Measurements from ENCODE around the gene TANC1. TPM values are rescaled to one million over a fixed set of nuclear protein-coding genes. Genes with fewer than 3 reads are reported as not detected.
A peak's percentile ranks its signal among the peaks of the same experiment; 100 is the strongest.

Gene TANC1
- total RNA-seq, 1 donor from 2014 or later: 56.9 TPM

GRCh38 chr2:158989165-158989564 lies 20.7 kb downstream of the TANC1 start:
- Mint-ChIP-seq H3K36me3 (peaks cover 12% of the 10 kb centered on the region), H3K27ac (no peak overlapping the region), H3K4me3 (no peak overlapping the region), H3K9me3 (no peaks in the 10 kb centered on the region), H3K27me3 (no peaks in the 10 kb centered on the region), H3K4me1 (ENCODE audit: unreplicated experiment) (peaks cover 44% of the 10 kb centered on the region)
- no peak for DNase-seq (ENCODE audit: extremely low spot score, unreplicated experiment)
- TF ChIP-seq CTCF (conservative IDR thresholded peaks at IDR 0.05): no peak

- DNase-seq (ENCODE audit: extremely low spot score, unreplicated experiment): no peak
- peaks cover 12% of the 10 kb centered on the region for H3K36me3 Mint-ChIP-seq
- H3K4me1 Mint-ChIP-seq (ENCODE audit: unreplicated experiment): peaks cover 43% of the 10 kb centered on the region
- peak overlapping the region; percentile 57 for H3K27ac Mint-ChIP-seq
- H3K4me3 Mint-ChIP-seq: no peak overlapping the region
- no peaks in the 10 kb centered on the region for H3K27me3 Mint-ChIP-seq
- TF ChIP-seq CTCF (conservative IDR thresholded peaks at IDR 0.05): no peak
- H3K9me3 Mint-ChIP-seq: no peaks in the 10 kb centered on the region
Observed at GRCh38 chr2:158990397-158991214, 22.2 kb downstream of the TANC1 start.

- no peak for TF ChIP-seq CTCF (conservative IDR thresholded peaks at IDR 0.05)
- Mint-ChIP-seq H3K4me3 (no peak overlapping the region), H3K27ac (no peak overlapping the region), H3K27me3 (no peaks in the 10 kb centered on the region), H3K36me3 (peaks cover 12% of the 10 kb centered on the region), H3K9me3 (no peaks in the 10 kb centered on the region), H3K4me1 (ENCODE audit: unreplicated experiment) (peaks cover 49% of the 10 kb centered on the region)
- DNase-seq (ENCODE audit: extremely low spot score, unreplicated experiment): no peak
Observed at GRCh38 chr2:158993030-158993429, 24.6 kb downstream of the TANC1 start.

- Mint-ChIP-seq H3K27me3 (no peaks in the 10 kb centered on the region), H3K27ac (no peak overlapping the region), H3K4me1 (ENCODE audit: unreplicated experiment) (peaks cover 50% of the 10 kb centered on the region), H3K36me3 (peaks cover 12% of the 10 kb centered on the region), H3K4me3 (no peak overlapping the region), H3K9me3 (no peaks in the 10 kb centered on the region)
- DNase-seq (ENCODE audit: extremely low spot score, unreplicated experiment): no peak
- no peak for TF ChIP-seq CTCF (conservative IDR thresholded peaks at IDR 0.05)
Observed at GRCh38 chr2:158993721-158994587, 25.5 kb downstream of the TANC1 start.

- Mint-ChIP-seq H3K4me1 (ENCODE audit: unreplicated experiment) (peaks cover 50% of the 10 kb centered on the region), H3K27me3 (no peaks in the 10 kb centered on the region), H3K27ac (peak overlapping the region; percentile 34), H3K9me3 (no peaks in the 10 kb centered on the region), H3K36me3 (peaks cover 11% of the 10 kb centered on the region), H3K4me3 (peak overlapping the region; percentile 12)
- no peak for DNase-seq (ENCODE audit: extremely low spot score, unreplicated experiment)
- TF ChIP-seq CTCF (conservative IDR thresholded peaks at IDR 0.05): no peak
Observed at GRCh38 chr2:158994920-158995676, 26.7 kb downstream of the TANC1 start.
